HepG2 (cell line): ENCODE results near the gene NFE2L3. TPM values are rescaled to one million over a fixed set of nuclear protein-coding genes. Genes with fewer than 3 reads are reported as not detected.
"Not testable (repeated sequence)": the region's sequence is repeated elsewhere in the genome, so short reads cannot be mapped to it uniquely, and the experiment has no call there.

Experiments used
- ATAC-seq: fragments of 200-7000 bp; cut with Tn5 transposase; 3 replicates; pipeline ENCODE4 v1.9.1; 2020; ENCODE audit warnings: mild to moderate bottlenecking, moderate library complexity
- BruUV-seq: library from RNA; stranded (reverse); fragments of 400-500 nt; replicated peaks from 2 replicates; lab custom pipeline; 2021; lab: Mats Ljungman, UMichigan
- CTCF ChIA-PET: fragments of 300-600 bp; formaldehyde crosslinking; extraction: SDS; loops from one replicate; lab custom pipeline; 2021; ENCODE audit warnings: low total read pairs, inconsistent platforms, low intra/inter-chr PET ratio; lab: Yijun Ruan, JAX
- POLR2A ChIA-PET: fragments of 350-600 bp; sonication (Branson Sonifier 250); formaldehyde crosslinking; loops from one replicate; lab custom pipeline; 2020; ENCODE audit warnings: antibody characterized with exemption, inconsistent platforms; lab: Yijun Ruan, JAX
- DNase-seq: peaks from one replicate; pipeline ENCODE4 v3.0.0-alpha.2; 2015; ENCODE audit warnings: low spot score
- FAIRE-seq: peaks from 3 replicates; lab custom pipeline; 2011; peaks lifted over from hg19 to GRCh38; lab: Jason Lieb, UNC
- H2AFZ ChIP-seq: one replicate; pipeline ENCODE4 v1.6.1; 2011; ENCODE audit warnings: low read length, inconsistent platforms
- H3K27ac ChIP-seq: fragments of 300-600 bp; 3 replicates; pipeline ENCODE4 v1.8.0; 2011; ENCODE audit warnings: mixed run types, mild to moderate bottlenecking, mixed read lengths, low read length, inconsistent platforms; ENCODE audit not compliant: insufficient read depth; ENCODE audit errors: extremely low read length
- H3K27me3 ChIP-seq, 2 experiments: fragments of 200-600 bp in 1 of 2; 2 replicates in 1 of 2; 3 replicates in 1 of 2; pipeline versions ENCODE4 v1.6.0 to v1.8.0; 2011; ENCODE audit warnings: low read length in 2 of 2, mild to moderate bottlenecking in 2 of 2, moderate library complexity in 2 of 2, inconsistent platforms in 1 of 2; ENCODE audit not compliant: insufficient read depth in 2 of 2, control insufficient read depth in 1 of 2
- H3K36me3 ChIP-seq, 2 experiments: fragments of 200-600 bp in 1 of 2; replicated peaks in 1 of 2; 2 replicates in 1 of 2; 3 replicates in 1 of 2; pipeline versions ENCODE4 v1.5.1 to v1.8.0; 2011; ENCODE audit warnings: low read length in 2 of 2, inconsistent platforms in 1 of 2; ENCODE audit not compliant: insufficient read depth in 2 of 2, control insufficient read depth in 1 of 2
- H3K4me1 ChIP-seq: 2 replicates; pipeline ENCODE4 v1.5.1; 2012; ENCODE audit warnings: low read length, inconsistent platforms; ENCODE audit not compliant: insufficient read depth
- H3K4me2 ChIP-seq: 2 replicates; pipeline ENCODE4 v1.6.0; 2011; ENCODE audit warnings: low read depth, low read length, inconsistent platforms
- H3K4me3 ChIP-seq, 3 experiments: fragments of 200-600 bp in 1 of 3; sonication (generic), shearing (Covaris generic) in 1 of 3; replicated peaks in 1 of 3; 2 replicates each; pipeline ENCODE4 v1.5.1; 2011 to 2016; ENCODE audit warnings: low read length in 3 of 3, inconsistent platforms in 2 of 3, low read depth in 2 of 3, mild to moderate bottlenecking in 2 of 3, control low read depth in 1 of 3, mixed read lengths in 1 of 3; ENCODE audit not compliant: insufficient read depth in 1 of 3
- H3K79me2 ChIP-seq: one replicate; pipeline ENCODE4 v1.6.1; 2011; ENCODE audit warnings: low read length, inconsistent platforms; ENCODE audit not compliant: insufficient read depth
- H3K9ac ChIP-seq: 2 replicates; pipeline ENCODE4 v1.6.0; 2011; ENCODE audit warnings: mild to moderate bottlenecking, low read depth, low read length, inconsistent platforms; ENCODE audit not compliant: insufficient read depth
- H3K9me3 ChIP-seq: 2 replicates; pipeline ENCODE4 v1.5.1; 2012; ENCODE audit warnings: mild to moderate bottlenecking, low read length
- H4K20me1 ChIP-seq: 2 replicates; pipeline ENCODE4 v1.6.0; 2011; ENCODE audit warnings: inconsistent platforms, mild to moderate bottlenecking, low read length, moderate library complexity; ENCODE audit not compliant: insufficient read depth
- BHLHE40 ChIP-seq: IDR thresholded peaks from 2 replicates; pipeline ENCODE4 v1.6.1; 2011; ENCODE audit warnings: low read length, improper control_type of control experiment
- WGBS: methylation state at CpG from one replicate; pipeline ENCODE4 v1.1.6; 2017; ENCODE audit warnings: low lambda C conversion rate; 5-methylcytosine and 5-hydroxymethylcytosine counted together
- in situ Hi-C: cut with HindIII; loops from 2 replicates; pipeline ENCODE4 v1.10.0; 2017; ENCODE audit warnings: low pct_unique_long_range_greater_than_20kb; ENCODE audit not compliant: extremely low pct_ligation_motif_present
- intact Hi-C: fragments of 100-400 bp; cut with micrococcal nuclease; formaldehyde crosslinking; loops from one replicate; pipeline ENCODE4 v1.10.0; 2022; ENCODE audit not compliant: unreplicated experiment
- polyA plus RNA-seq, 8 experiments: library from polyadenylated mRNA; depleted of rRNA in 3 of 8; stranded (reverse) in 7 of 8; unstranded in 1 of 8; fragments of >200 nt; fragmentation: Illumina TruSeq in 4 of 8; extraction: Trizol in 4 of 8; gene quantifications; 2 replicates each; pipeline versions ENCODE4 v1.2.1 to v1.2.3, GENCODE V29; 2011 to 2016; ENCODE audit warnings: low read depth in 4 of 8, missing spikeins in 1 of 8, mixed read lengths in 1 of 8; ENCODE audit not compliant: insufficient read depth in 1 of 8
- total RNA-seq, 5 experiments: library from RNA; depleted of rRNA; stranded (reverse); fragments of >200 nt; fragmentation: Illumina TruSeq; extraction: Trizol; gene quantifications; 2 replicates each; pipeline ENCODE4 v1.2.3, GENCODE V29; 2016; ENCODE audit warnings: low read depth in 1 of 5

Gene NFE2L3
- total and polyA plus RNA-seq, 2 of the 13 experiments (the other 11 are each of a cell fraction or from before 2014, with no cell fraction given): 11.4 to 19.4 TPM

DNA sequence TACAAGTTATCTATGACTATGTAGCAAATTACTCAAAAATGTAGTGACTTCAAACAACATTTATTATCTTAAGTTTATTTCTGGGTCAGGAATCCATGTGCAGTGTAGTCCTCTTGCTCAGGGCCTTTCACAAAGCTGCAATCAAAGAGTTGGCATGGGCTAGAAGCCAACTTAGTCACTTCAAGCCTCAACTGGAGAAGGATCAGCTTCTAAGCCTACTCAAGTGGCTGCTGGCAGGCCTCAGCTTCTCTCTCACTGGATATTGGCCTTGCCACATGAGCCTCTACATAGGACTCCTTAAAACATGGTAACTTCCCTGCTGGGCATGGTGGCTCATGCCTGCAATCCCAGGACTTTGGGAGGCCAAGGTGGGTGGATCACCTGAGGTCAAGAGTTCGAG is 5.0 kb upstream of the NFE2L3 start:
- WGBS: 80% methylated on average over 1 of the region's 1 CpG
- no peak for DNase-seq

DNA sequence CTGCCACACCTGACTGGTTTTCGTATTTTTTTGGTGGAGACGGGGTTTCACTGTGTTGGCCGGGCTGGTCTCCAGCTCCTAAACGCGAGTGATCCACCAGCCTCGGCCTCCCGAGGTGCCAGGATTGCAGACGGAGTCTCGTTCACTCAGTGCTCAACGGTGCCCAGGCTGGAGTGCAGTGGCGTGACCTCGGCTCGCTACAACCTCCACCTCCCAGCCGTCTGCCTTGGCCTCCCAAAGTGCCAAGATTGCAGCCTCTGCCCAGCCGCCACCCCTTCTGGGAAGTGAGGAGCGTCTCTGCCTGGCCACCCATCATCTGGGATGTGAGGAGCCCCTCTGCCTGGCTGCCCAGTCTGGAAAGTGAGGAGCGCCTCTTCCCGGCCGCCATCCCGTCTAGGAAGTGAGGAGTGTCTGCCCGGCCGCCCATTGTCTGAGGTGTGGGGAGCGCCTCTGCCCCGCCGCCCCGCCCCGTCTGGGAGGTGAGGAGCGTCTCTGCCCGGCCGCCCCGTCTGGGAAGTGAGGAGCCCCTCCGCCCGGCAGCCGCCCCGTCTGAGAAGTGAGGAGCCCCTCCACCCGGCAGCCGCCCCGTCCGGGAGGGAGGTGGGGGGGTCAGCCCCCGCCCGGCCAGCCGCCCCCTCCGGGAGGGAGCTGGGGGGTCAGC is 4.2 kb upstream of the NFE2L3 start:
- POLR2A ChIA-PET, intact Hi-C loops, H2AFZ ChIP-seq, H3K4me2 ChIP-seq, in situ Hi-C loops, H3K4me3 ChIP-seq, H3K79me2 ChIP-seq, H3K9ac ChIP-seq, H3K36me3 ChIP-seq, FAIRE-seq, H4K20me1 ChIP-seq, CTCF ChIA-PET, ATAC-seq, BruUV-seq, H3K27ac ChIP-seq, DNase-seq, H3K9me3 ChIP-seq: not testable (repeated sequence)
- Histone ChIP-seq H3K27me3 (peaks cover 0 to 13% of the 10 kb centered on the region in 2 experiments; a peak in 2 of 5 replicates), H3K4me1 (peaks cover 11% of the 10 kb centered on the region)
- WGBS: 85% methylated on average over 17 of the region's 43 CpGs

More for the DNA sequence above, 5.0 kb upstream of the NFE2L3 start:
- BruUV-seq: no TSS peak
- peaks cover 11% of the 10 kb centered on the region for H3K4me1 ChIP-seq
- no peaks in the 10 kb centered on the region for H3K36me3 ChIP-seq
- intact Hi-C loops: no loop called here
- H3K27me3 ChIP-seq: peaks cover 0 to 13% of the 10 kb centered on the region in 2 experiments; a peak in 2 of 5 replicates
- H3K9me3 ChIP-seq: no peaks in the 10 kb centered on the region
- in situ Hi-C loops: no loop called here
- ChIA-PET CTCF (no interaction called here), POLR2A (no interaction called here)
- H3K27ac ChIP-seq: no peak overlapping the region
- no peak overlapping the region for H3K9ac ChIP-seq
- TF ChIP-seq BHLHE40: no peak
- ATAC-seq (no peak), FAIRE-seq (no peak)
- no peak overlapping the region for H2AFZ ChIP-seq
- H4K20me1 ChIP-seq: no peaks in the 10 kb centered on the region
- no peaks in the 10 kb centered on the region for H3K79me2 ChIP-seq
- H3K4me2 ChIP-seq: no peak overlapping the region
- H3K4me3 ChIP-seq: no peak overlapping the region

DNA sequence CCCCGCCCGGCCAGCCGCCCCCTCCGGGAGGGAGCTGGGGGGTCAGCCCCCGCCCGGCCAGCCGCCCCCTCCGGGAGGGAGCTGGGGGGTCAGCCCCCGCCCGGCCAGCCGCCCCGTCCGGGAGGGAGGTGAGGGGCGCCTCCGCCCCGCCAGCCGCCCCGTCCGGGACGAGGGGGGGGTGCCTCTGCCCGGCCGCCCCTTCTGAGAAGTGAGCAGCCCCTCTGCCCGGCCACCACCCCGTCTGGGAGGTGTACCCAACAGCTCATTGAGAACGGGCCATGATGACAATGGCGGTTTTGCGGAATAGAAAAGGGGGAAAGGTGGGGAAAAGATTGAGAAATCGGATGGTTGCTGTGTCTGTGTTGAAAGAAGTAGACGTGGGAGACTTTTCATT is 3.7 kb upstream of the NFE2L3 start:
- BruUV-seq, FAIRE-seq, H3K9me3 ChIP-seq, H3K36me3 ChIP-seq, H3K79me2 ChIP-seq, CTCF ChIA-PET, H3K27ac ChIP-seq, ATAC-seq, DNase-seq, in situ Hi-C loops, H3K4me2 ChIP-seq, H4K20me1 ChIP-seq, H2AFZ ChIP-seq, POLR2A ChIA-PET, H3K4me3 ChIP-seq, H3K9ac ChIP-seq, intact Hi-C loops: not testable (repeated sequence)
- peaks cover 0 to 13% of the 10 kb centered on the region in 2 experiments; a peak in 2 of 5 replicates for H3K27me3 ChIP-seq
- H3K4me1 ChIP-seq: peaks cover 15% of the 10 kb centered on the region
- WGBS: 56% methylated on average over 14 of the region's 29 CpGs
